CD4-positive, CD25-positive, alpha-beta regulatory T cell (primary cell): ENCODE measurements around the gene NR4A2. TPM values are rescaled to one million over a fixed set of nuclear protein-coding genes. Genes with fewer than 3 reads are reported as not detected.

Experiments
- ATAC-seq, 2 donors: fragments of 150-1000 bp; cut with Tn5 transposase; one replicate each; pipeline ENCODE4 v1.10.0; 2021; ENCODE audit warnings: low read depth in 2 of 2, moderate number of reproducible peaks in 2 of 2, moderate library complexity in 1 of 2
- DNase-seq, 3 donors: peaks; one replicate each; pipeline versions ENCODE4 v3.0.0 to v3.0.0-alpha.2; 2012 to 2022; ENCODE audit warnings: mixed read lengths in 1 of 3
- H3K27ac ChIP-seq: one replicate; pipeline ENCODE4 v1.7.0; 2013; ENCODE audit warnings: mild to moderate bottlenecking, low read length; ENCODE audit not compliant: insufficient read depth, poor library complexity, severe bottlenecking
- H3K27me3 ChIP-seq: one replicate; pipeline ENCODE4 v1.7.0; 2013; ENCODE audit warnings: low read length; ENCODE audit not compliant: control insufficient read depth, insufficient read depth
- H3K36me3 ChIP-seq: one replicate; pipeline ENCODE4 v1.7.0; 2013; ENCODE audit warnings: mild to moderate bottlenecking, low read length, moderate library complexity; ENCODE audit not compliant: control insufficient read depth, insufficient read depth
- H3K4me1 ChIP-seq: 2 replicates; pipeline ENCODE4 v1.7.0; 2013; ENCODE audit warnings: mild to moderate bottlenecking, low read length; ENCODE audit not compliant: insufficient read depth, control insufficient read depth, poor library complexity, severe bottlenecking
- H3K4me3 ChIP-seq: one replicate; pipeline ENCODE4 v1.7.0; 2013; ENCODE audit warnings: low read depth, mild to moderate bottlenecking, low read length, moderate library complexity
- H3K9me3 ChIP-seq, 2 experiments: 1 replicate in 1 of 2; 2 replicates in 1 of 2; pipeline ENCODE4 v1.7.0; 2013; ENCODE audit warnings: low read length in 2 of 2, mild to moderate bottlenecking in 1 of 2, moderate library complexity in 1 of 2; ENCODE audit not compliant: control insufficient read depth in 2 of 2
- H3K27ac Mint-ChIP-seq, 3 donors: one replicate each; pipeline ENCODE4 v1.8.0; 2020 to 2022; ENCODE audit warnings: mild to moderate bottlenecking in 3 of 3, mixed read lengths in 3 of 3, moderate library complexity in 2 of 3
- H3K27me3 Mint-ChIP-seq: one replicate; pipeline ENCODE4 v1.8.0; 2022; ENCODE audit warnings: mild to moderate bottlenecking, mixed read lengths
- H3K36me3 Mint-ChIP-seq: one replicate; pipeline ENCODE4 v1.8.0; 2020; ENCODE audit warnings: mixed read lengths
- H3K4me1 Mint-ChIP-seq, 4 donors: one replicate each; pipeline ENCODE4 v1.8.0; 2020 to 2022; ENCODE audit warnings: mixed read lengths in 4 of 4, mild to moderate bottlenecking in 1 of 4
- H3K4me3 Mint-ChIP-seq, 4 donors: one replicate each; pipeline ENCODE4 v1.8.0; 2020 to 2022; ENCODE audit warnings: mild to moderate bottlenecking in 4 of 4, mixed read lengths in 4 of 4, moderate library complexity in 3 of 4
- H3K9me3 Mint-ChIP-seq, 7 donors: one replicate each; pipeline ENCODE4 v1.8.0; 2020 to 2022; ENCODE audit warnings: mixed read lengths in 7 of 7, mild to moderate bottlenecking in 3 of 7, moderate library complexity in 2 of 7
- polyA plus RNA-seq, 4 donors: library from polyadenylated mRNA; unstranded; fragments of 300-500 nt; fragmentation: Illumina TruSeq; gene quantifications; one replicate each; pipeline ENCODE4 v1.2.3, GENCODE V29; 2021
- total RNA-seq: library from RNA; stranded (reverse); gene quantifications from one replicate; pipeline ENCODE4 v1.2.3, GENCODE V29; 2022

The NR4A2 gene
- total and polyA plus RNA-seq, 5 donors from 2014 or later: 11.4 to 398 (median 14.4) TPM

GRCh38 chr2:156343096-156343939, 10.8 kb upstream of the NR4A2 start:
- peak overlapping the region; percentile 88 for H3K4me3 ChIP-seq
- no peaks in the 10 kb centered on the region for H3K27me3 ChIP-seq
- no peaks in the 10 kb centered on the region for H3K36me3 Mint-ChIP-seq
- H3K27me3 Mint-ChIP-seq: no peaks in the 10 kb centered on the region
- peak overlapping the region; percentile 88 to 99 (median 94) for H3K4me3 Mint-ChIP-seq
- no peaks in the 10 kb centered on the region for H3K9me3 ChIP-seq
- H3K4me1 ChIP-seq: peaks cover 35% of the 10 kb centered on the region
- no peak for ATAC-seq
- H3K9me3 Mint-ChIP-seq: no peaks in the 10 kb centered on the region
- H3K27ac Mint-ChIP-seq: peak overlapping the region; percentile 97 to 99 (median 99)
- H3K27ac ChIP-seq: peak overlapping the region; percentile 100
- H3K4me1 Mint-ChIP-seq: peaks cover 27 to 45% (median 39%) of the 10 kb centered on the region in 4 donors
- peak in 2 of 3 donors; percentile 28 to 38 for DNase-seq
- no peaks in the 10 kb centered on the region for H3K36me3 ChIP-seq

- H3K9me3 ChIP-seq: no peaks in the 10 kb centered on the region
- Mint-ChIP-seq H3K27me3 (no peaks in the 10 kb centered on the region), H3K4me3 (peak overlapping the region; percentile 96 to 99 (median 98)), H3K9me3 (no peaks in the 10 kb centered on the region), H3K27ac (peak overlapping the region; percentile 97 to 99 (median 99)), H3K36me3 (no peaks in the 10 kb centered on the region), H3K4me1 (peaks cover 28 to 47% (median 41%) of the 10 kb centered on the region in 4 donors)
- DNase-seq (peak; percentile 86 to 88 (median 88)), ATAC-seq (peak; percentile 62 to 65)
- H3K27me3 ChIP-seq: no peaks in the 10 kb centered on the region
- H3K4me1 ChIP-seq: peaks cover 39% of the 10 kb centered on the region
- H3K27ac ChIP-seq: peak overlapping the region; percentile 100
- peak overlapping the region; percentile 88 for H3K4me3 ChIP-seq
- H3K36me3 ChIP-seq: no peaks in the 10 kb centered on the region
Measured at GRCh38 chr2:156342254-156343095, 10.0 kb upstream of the NR4A2 start.

- H3K27ac Mint-ChIP-seq: peak overlapping the region; percentile 96 to 99 (median 97)
- peaks cover 39% of the 10 kb centered on the region for H3K4me1 ChIP-seq
- H3K4me3 Mint-ChIP-seq: peak overlapping the region; percentile 96 to 99 (median 98)
- peaks cover 28 to 47% (median 41%) of the 10 kb centered on the region in 4 donors for H3K4me1 Mint-ChIP-seq
- H3K36me3 ChIP-seq: no peaks in the 10 kb centered on the region
- peak overlapping the region; percentile 100 for H3K27ac ChIP-seq
- H3K27me3 ChIP-seq: no peaks in the 10 kb centered on the region
- peak overlapping the region; percentile 98 for H3K4me3 ChIP-seq
- no peaks in the 10 kb centered on the region for H3K9me3 Mint-ChIP-seq
- H3K36me3 Mint-ChIP-seq: no peaks in the 10 kb centered on the region
- peak; percentile 75 to 82 for ATAC-seq
- H3K27me3 Mint-ChIP-seq: no peaks in the 10 kb centered on the region
- peak; percentile 86 to 94 (median 86) for DNase-seq
- H3K9me3 ChIP-seq: no peaks in the 10 kb centered on the region
Measured at GRCh38 chr2:156341452-156342253, 9.1 kb upstream of the NR4A2 start.

GRCh38 chr2:156340804-156341451, 8.4 kb upstream of the NR4A2 start:
- ATAC-seq: no peak
- H3K9me3 ChIP-seq: no peaks in the 10 kb centered on the region
- DNase-seq: peak in 1 of 3 donors; percentile 70
- Mint-ChIP-seq H3K27me3 (no peaks in the 10 kb centered on the region), H3K4me1 (peaks cover 28 to 47% (median 42%) of the 10 kb centered on the region in 4 donors), H3K27ac (peak overlapping the region; percentile 96 to 99 (median 97)), H3K36me3 (no peaks in the 10 kb centered on the region), H3K4me3 (peak overlapping the region; percentile 96 to 99 (median 98)), H3K9me3 (no peaks in the 10 kb centered on the region)
- no peaks in the 10 kb centered on the region for H3K27me3 ChIP-seq
- no peaks in the 10 kb centered on the region for H3K36me3 ChIP-seq
- peak overlapping the region; percentile 100 for H3K27ac ChIP-seq
- peaks cover 39% of the 10 kb centered on the region for H3K4me1 ChIP-seq
- H3K4me3 ChIP-seq: peak overlapping the region; percentile 98

GRCh38 chr2:156340377-156340776, 7.9 kb upstream of the NR4A2 start:
- H3K27me3 Mint-ChIP-seq: no peaks in the 10 kb centered on the region
- H3K27ac ChIP-seq: peak overlapping the region; percentile 100
- H3K36me3 Mint-ChIP-seq: no peaks in the 10 kb centered on the region
- peak overlapping the region; percentile 96 to 99 (median 98) for H3K4me3 Mint-ChIP-seq
- H3K9me3 ChIP-seq: no peaks in the 10 kb centered on the region
- peaks cover 32 to 53% (median 47%) of the 10 kb centered on the region in 4 donors for H3K4me1 Mint-ChIP-seq
- ATAC-seq (no peak), DNase-seq (peak in 1 of 3 donors; percentile 63)
- peaks cover 0 to 4% (median 0%) of the 10 kb centered on the region in 7 donors for H3K9me3 Mint-ChIP-seq
- no peaks in the 10 kb centered on the region for H3K27me3 ChIP-seq
- no peaks in the 10 kb centered on the region for H3K36me3 ChIP-seq
- peak overlapping the region; percentile 96 to 99 (median 97) for H3K27ac Mint-ChIP-seq
- H3K4me3 ChIP-seq: peak overlapping the region; percentile 98
- peaks cover 40% of the 10 kb centered on the region for H3K4me1 ChIP-seq

- Histone ChIP-seq H3K9me3 (no peaks in the 10 kb centered on the region), H3K36me3 (no peaks in the 10 kb centered on the region), H3K27ac (peak overlapping the region; percentile 100), H3K4me1 (peaks cover 45% of the 10 kb centered on the region), H3K4me3 (peak overlapping the region; percentile 98), H3K27me3 (no peaks in the 10 kb centered on the region)
- H3K27me3 Mint-ChIP-seq: no peaks in the 10 kb centered on the region
- H3K4me3 Mint-ChIP-seq: peak overlapping the region; percentile 52 to 99 (median 98)
- H3K27ac Mint-ChIP-seq: peak overlapping the region; percentile 60 to 99 (median 96)
- H3K36me3 Mint-ChIP-seq: no peaks in the 10 kb centered on the region
- peaks cover 0 to 5% (median 0%) of the 10 kb centered on the region in 7 donors for H3K9me3 Mint-ChIP-seq
- ATAC-seq (no peak), DNase-seq (no peak)
- H3K4me1 Mint-ChIP-seq: peaks cover 37 to 57% (median 50%) of the 10 kb centered on the region in 4 donors
Measured at GRCh38 chr2:156339865-156340264, 7.3 kb upstream of the NR4A2 start.
